ENCODE measurements around the gene SLAIN2. TPM values are rescaled to one million over a fixed set of nuclear protein-coding genes. Genes with fewer than 3 reads are reported as not detected.

The SLAIN2 gene
- total RNA-seq, 2 experiments from 2014 or later, result 73.9 to 79.1 TPM

GRCh38 chr4:48472794-48473193 is 131.5 kb downstream of the SLAIN2 start:
- ChIA-PET POLR2A (no interaction called here), CTCF (no interaction called here)

GRCh38 chr4:48475770-48476169 is 134.4 kb downstream of the SLAIN2 start:
- ChIA-PET CTCF (interaction anchor here (1.4 kb wide), 1 partner anchor 10 kb away, joined by 4 read pairs; no protein-coding TSS in a partner anchor), POLR2A (no interaction called here)

Other genes starting within 250 kb of the SLAIN2 start
- gene TXK, start 207.3 kb upstream of the SLAIN2 start, total RNA-seq, result 1 to 10 TPM; 6.4 to 7.3 TPM
- gene TEC, start 71.7 kb upstream of the SLAIN2 start, total RNA-seq, result 1 to 10 TPM; 1.7 to 2.2 TPM
- gene SLC10A4, start 141.8 kb downstream of the SLAIN2 start, total RNA-seq, result under 1 TPM in 1 of 2 experiments, not detected in 1; 0.11 TPM
- gene ZAR1, start 148.7 kb downstream of the SLAIN2 start, total RNA-seq, result not detected